HG03575 (cell line): ENCODE results near the gene PEMT.
"Not testable (repeated sequence)": the region's sequence is repeated elsewhere in the genome, so short reads cannot be mapped to it uniquely, and the experiment has no call there.

ENCODE experiments used
- ATAC-seq: cut with Tn5 transposase; IDR thresholded peaks from one replicate; pipeline ENCODE4 v1.9.1; 2021; ENCODE audit not compliant: unreplicated experiment, insufficient number of reproducible peaks, low FRiP score; ENCODE audit errors: extremely low read depth

PEMT gene

GRCh38 chr17:17591355-17592298 lies at the start of gene PEMT:
PEMT (minus strand) TSS chr17:17591708; CDS start chr17:17591626, 82 bp downstream.
- ATAC-seq: peak; percentile 78

GRCh38 chr17:17639661-17640270 lies 48.3 kb upstream of the PEMT start:
- ATAC-seq: not testable (repeated sequence)

- no peak for ATAC-seq
Observed at GRCh38 chr17:17638467-17638866, 47.0 kb upstream of the PEMT start.

GRCh38 chr17:17636272-17636885 lies 44.9 kb upstream of the PEMT start:
- no peak for ATAC-seq

GRCh38 chr17:17635537-17636271 lies 44.2 kb upstream of the PEMT start:
- not testable (repeated sequence) for ATAC-seq

- ATAC-seq: no peak
Observed at GRCh38 chr17:17635126-17635525, 43.6 kb upstream of the PEMT start.

GRCh38 chr17:17633310-17633709 lies 41.8 kb upstream of the PEMT start:
- ATAC-seq: no peak

- not testable (repeated sequence) for ATAC-seq
Observed at GRCh38 chr17:17632690-17633089, 41.2 kb upstream of the PEMT start.

- no peak for ATAC-seq
Observed at GRCh38 chr17:17628388-17629008, 37.0 kb upstream of the PEMT start.

- ATAC-seq: no peak
Observed at GRCh38 chr17:17626840-17627239, 35.3 kb upstream of the PEMT start.

GRCh38 chr17:17626151-17626805 lies 34.8 kb upstream of the PEMT start:
- ATAC-seq: no peak

GRCh38 chr17:17624741-17625140 lies 33.2 kb upstream of the PEMT start:
- no peak for ATAC-seq

- no peak for ATAC-seq
Observed at GRCh38 chr17:17623904-17624303, 32.4 kb upstream of the PEMT start.

- no peak for ATAC-seq
Observed at GRCh38 chr17:17621254-17621653, 29.7 kb upstream of the PEMT start.

GRCh38 chr17:17613708-17614114 lies 22.2 kb upstream of the PEMT start:
- no peak for ATAC-seq

GRCh38 chr17:17612085-17613022 lies 20.8 kb upstream of the PEMT start:
- no peak for ATAC-seq

GRCh38 chr17:17609121-17609520 lies 17.6 kb upstream of the PEMT start:
- ATAC-seq: no peak
